Measurements from ENCODE around the gene ARHGEF1.

- no peak for TF ChIP-seq CTCF (IDR thresholded peaks at IDR 0.05; ENCODE audit: low read depth, low read length)
- no peak for TF ChIP-seq POLR2A (IDR thresholded peaks at IDR 0.05; ENCODE audit: extremely low read depth, insufficient read length)
- TF ChIP-seq MAX (IDR thresholded peaks at IDR 0.05; ENCODE audit: low read depth, low read length), result no peak
These were observed 43.8 kb upstream of the ARHGEF1 start for GRCh38 chr19:41839211-41839610.
